Measurements from ENCODE around the gene SFTPB. TPM values are rescaled to one million over a fixed set of nuclear protein-coding genes. Genes with fewer than 3 reads are reported as not detected.
"Not testable (repeated sequence)": the region's sequence is repeated elsewhere in the genome, so short reads cannot be mapped to it uniquely, and the experiment has no call there.

The SFTPB gene
- total RNA-seq, result 1 to 10 TPM in 1 of 3 donors, not detected in 2; 3.7 TPM

GRCh38 chr2:85668009-85668856 is at the start of gene SFTPB:
TSS of gene SFTPB (minus strand) at chr2:85668199. CDS start at chr2:85668183, 16 bp downstream.
- Histone ChIP-seq H3K4me1 (no peaks in the 10 kb centered on the region), H3K36me3 (no peaks in the 10 kb centered on the region), H3K4me3 (no peak within 1 kb of the TSS), H3K27me3 (no peaks in the 10 kb centered on the region), H3K27ac (no peak within 1 kb of the TSS), H3K9me3 (no peaks in the 10 kb centered on the region)
- TF ChIP-seq POLR2AphosphoS5 (IDR thresholded peaks at IDR 0.05) (no peak), CTCF (IDR thresholded peaks at IDR 0.05) (no peak), POLR2A (IDR thresholded peaks at IDR 0.05) (no peak)
- intact Hi-C loops (cut with DNase I; ENCODE audit: low total_unique reads), result no loop called here
- no peak for DNase-seq (ENCODE audit: low spot score in 2 of 2)

- no peak for DNase-seq (ENCODE audit: low spot score in 2 of 2)
- H3K27me3 ChIP-seq, result no peaks in the 10 kb centered on the region
- no peaks in the 10 kb centered on the region for H3K4me1 ChIP-seq
- H3K4me3 ChIP-seq, result no peak overlapping the region
- H3K36me3 ChIP-seq, result no peaks in the 10 kb centered on the region
- no peak overlapping the region for H3K27ac ChIP-seq
- intact Hi-C loops (cut with DNase I; ENCODE audit: low total_unique reads), result no loop called here
- no peaks in the 10 kb centered on the region for H3K9me3 ChIP-seq
- TF ChIP-seq POLR2A (IDR thresholded peaks at IDR 0.05) (no peak), POLR2AphosphoS5 (IDR thresholded peaks at IDR 0.05) (no peak), CTCF (IDR thresholded peaks at IDR 0.05) (no peak)
Measured at GRCh38 chr2:85717308-85718008, 49.5 kb upstream of the SFTPB start.

GRCh38 chr2:85716346-85716914 is 48.4 kb upstream of the SFTPB start:
- intact Hi-C loops (cut with DNase I; ENCODE audit: low total_unique reads), result no loop called here
- no peak for DNase-seq (ENCODE audit: low spot score in 2 of 2)
- Histone ChIP-seq H3K4me3 (no peak overlapping the region), H3K27ac (no peak overlapping the region), H3K36me3 (no peaks in the 10 kb centered on the region), H3K27me3 (no peaks in the 10 kb centered on the region), H3K9me3 (no peaks in the 10 kb centered on the region), H3K4me1 (no peaks in the 10 kb centered on the region)
- TF ChIP-seq POLR2AphosphoS5 (IDR thresholded peaks at IDR 0.05) (no peak), POLR2A (IDR thresholded peaks at IDR 0.05) (no peak), CTCF (IDR thresholded peaks at IDR 0.05) (no peak)

GRCh38 chr2:85714841-85715240 is 46.8 kb upstream of the SFTPB start:
- Histone ChIP-seq H3K27ac (no peak overlapping the region), H3K36me3 (no peaks in the 10 kb centered on the region), H3K27me3 (no peaks in the 10 kb centered on the region), H3K9me3 (no peaks in the 10 kb centered on the region), H3K4me1 (no peaks in the 10 kb centered on the region), H3K4me3 (no peak overlapping the region)
- TF ChIP-seq POLR2AphosphoS5 (IDR thresholded peaks at IDR 0.05), result no peak
- no peak for TF ChIP-seq CTCF (IDR thresholded peaks at IDR 0.05)
- TF ChIP-seq POLR2A (IDR thresholded peaks at IDR 0.05), result no peak
- DNase-seq (ENCODE audit: low spot score in 2 of 2), result no peak
- intact Hi-C loops (cut with DNase I; ENCODE audit: low total_unique reads), result no loop called here

- intact Hi-C loops (cut with DNase I; ENCODE audit: low total_unique reads); DNase-seq (ENCODE audit: low spot score in 2 of 2); H3K9me3 ChIP-seq; H3K4me1 ChIP-seq; H3K4me3 ChIP-seq; H3K27me3 ChIP-seq; H3K36me3 ChIP-seq: not testable (repeated sequence)
- H3K27ac ChIP-seq, result peak overlapping the region in 1 of 2 donors; percentile 38
Measured at GRCh38 chr2:85714421-85714820, 46.4 kb upstream of the SFTPB start.
